Body of pancreas (tissue), 4 donors: ENCODE results near the gene ZAR1.

ENCODE experiments used
- POLR2A ChIP-seq, 3 donors: fragments of 450-650 bp; IDR thresholded peaks; one replicate each; pipeline ENCODE4 v1.6.1; 2016; ENCODE audit warnings: antibody characterized with exemption in 3 of 3, mild to moderate bottlenecking in 2 of 3
- TF ChIP-seq, protein P1 (sequence below), 7 experiments: fragments of 450-650 bp in 4 of 7; fragments of 200-600 bp in 3 of 7; sonication (generic) in 3 of 7; IDR thresholded peaks; one replicate each; pipeline ENCODE4 v1.5.1; 2016 to 2019; ENCODE audit warnings: antibody characterized with exemption in 7 of 7

- TF ChIP-seq, protein P1, sequence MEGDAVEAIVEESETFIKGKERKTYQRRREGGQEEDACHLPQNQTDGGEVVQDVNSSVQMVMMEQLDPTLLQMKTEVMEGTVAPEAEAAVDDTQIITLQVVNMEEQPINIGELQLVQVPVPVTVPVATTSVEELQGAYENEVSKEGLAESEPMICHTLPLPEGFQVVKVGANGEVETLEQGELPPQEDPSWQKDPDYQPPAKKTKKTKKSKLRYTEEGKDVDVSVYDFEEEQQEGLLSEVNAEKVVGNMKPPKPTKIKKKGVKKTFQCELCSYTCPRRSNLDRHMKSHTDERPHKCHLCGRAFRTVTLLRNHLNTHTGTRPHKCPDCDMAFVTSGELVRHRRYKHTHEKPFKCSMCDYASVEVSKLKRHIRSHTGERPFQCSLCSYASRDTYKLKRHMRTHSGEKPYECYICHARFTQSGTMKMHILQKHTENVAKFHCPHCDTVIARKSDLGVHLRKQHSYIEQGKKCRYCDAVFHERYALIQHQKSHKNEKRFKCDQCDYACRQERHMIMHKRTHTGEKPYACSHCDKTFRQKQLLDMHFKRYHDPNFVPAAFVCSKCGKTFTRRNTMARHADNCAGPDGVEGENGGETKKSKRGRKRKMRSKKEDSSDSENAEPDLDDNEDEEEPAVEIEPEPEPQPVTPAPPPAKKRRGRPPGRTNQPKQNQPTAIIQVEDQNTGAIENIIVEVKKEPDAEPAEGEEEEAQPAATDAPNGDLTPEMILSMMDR (IDR thresholded peaks at IDR 0.05): no peak
- TF ChIP-seq POLR2A (IDR thresholded peaks at IDR 0.05): no peak
These were observed 405 bp upstream of the ZAR1 start for GRCh38 chr4:48489683-48490011.
